ENCODE data around the gene FKBP2.

FKBP2 gene

DNA sequence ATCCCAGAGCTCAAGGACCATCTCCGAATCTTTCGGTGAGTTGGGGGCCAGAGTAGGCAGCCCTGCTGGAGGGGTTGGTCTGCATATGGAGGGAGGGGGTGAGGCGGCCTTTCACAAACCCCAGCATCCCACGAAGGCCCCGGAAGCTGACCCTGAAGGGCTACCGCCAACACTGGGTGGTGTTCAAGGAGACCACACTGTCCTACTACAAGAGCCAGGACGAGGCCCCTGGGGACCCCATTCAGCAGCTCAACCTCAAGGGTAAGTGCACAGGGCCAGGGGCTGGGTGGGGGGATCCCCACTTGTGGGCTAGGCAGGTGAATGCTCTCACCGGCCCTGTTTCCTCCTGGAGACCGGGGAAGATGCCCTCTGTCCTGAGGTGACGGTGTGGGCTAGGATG is 21.1 kb upstream of the FKBP2 start:
- no peak for DNase-seq (ENCODE audit: low spot score)

DNA sequence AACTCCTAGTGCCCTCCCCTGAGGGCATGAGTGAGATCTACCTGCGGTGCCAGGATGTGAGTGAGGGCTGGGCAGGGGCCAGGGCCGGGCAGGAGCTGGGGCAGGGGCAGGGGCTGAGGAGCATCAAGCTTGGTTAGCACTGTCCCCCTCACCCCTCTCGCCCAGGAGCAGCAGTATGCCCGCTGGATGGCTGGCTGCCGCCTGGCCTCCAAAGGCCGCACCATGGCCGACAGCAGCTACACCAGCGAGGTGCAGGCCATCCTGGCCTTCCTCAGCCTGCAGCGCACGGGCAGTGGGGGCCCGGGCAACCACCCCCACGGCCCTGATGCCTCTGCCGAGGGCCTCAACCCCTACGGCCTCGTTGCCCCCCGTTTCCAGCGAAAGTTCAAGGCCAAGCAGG is 20.6 kb upstream of the FKBP2 start:
- no peak for DNase-seq (ENCODE audit: low spot score)

DNA sequence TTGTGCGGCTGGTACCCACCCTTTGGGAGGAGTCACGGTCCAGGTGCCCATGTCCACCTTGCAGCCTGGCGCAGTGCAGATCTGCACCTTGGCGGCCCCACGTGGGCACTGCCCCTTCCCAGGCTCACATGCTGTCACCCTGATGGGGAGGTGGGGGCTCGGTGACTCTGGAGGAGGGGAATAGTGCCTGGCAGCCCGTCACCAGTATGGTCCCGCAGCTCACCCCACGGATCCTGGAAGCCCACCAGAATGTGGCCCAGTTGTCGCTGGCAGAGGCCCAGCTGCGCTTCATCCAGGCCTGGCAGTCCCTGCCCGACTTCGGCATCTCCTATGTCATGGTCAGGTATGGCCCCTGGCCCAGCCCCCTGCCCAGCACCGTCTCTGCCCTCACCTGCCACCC is 20.1 kb upstream of the FKBP2 start:
- DNase-seq (ENCODE audit: low spot score), result no peak

DNA sequence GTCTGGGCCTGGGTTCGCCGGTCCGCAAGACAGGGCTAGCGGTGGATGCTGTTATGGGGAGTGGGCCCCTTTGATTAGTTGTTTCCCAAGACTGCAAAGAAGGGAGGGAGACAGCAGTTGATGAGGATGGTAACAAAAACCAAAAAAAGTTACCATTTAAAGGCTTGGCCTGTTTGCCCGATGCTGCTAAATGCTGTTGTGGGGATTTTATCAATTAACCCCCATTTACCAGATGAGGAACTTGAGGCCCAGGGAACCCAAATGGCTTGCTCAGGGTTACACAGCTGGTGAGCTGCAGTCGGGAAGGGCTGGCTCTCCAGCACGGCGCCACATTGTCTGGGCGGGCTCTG is 18.3 kb upstream of the FKBP2 start:
- DNase-seq (ENCODE audit: low spot score), result no peak

DNA sequence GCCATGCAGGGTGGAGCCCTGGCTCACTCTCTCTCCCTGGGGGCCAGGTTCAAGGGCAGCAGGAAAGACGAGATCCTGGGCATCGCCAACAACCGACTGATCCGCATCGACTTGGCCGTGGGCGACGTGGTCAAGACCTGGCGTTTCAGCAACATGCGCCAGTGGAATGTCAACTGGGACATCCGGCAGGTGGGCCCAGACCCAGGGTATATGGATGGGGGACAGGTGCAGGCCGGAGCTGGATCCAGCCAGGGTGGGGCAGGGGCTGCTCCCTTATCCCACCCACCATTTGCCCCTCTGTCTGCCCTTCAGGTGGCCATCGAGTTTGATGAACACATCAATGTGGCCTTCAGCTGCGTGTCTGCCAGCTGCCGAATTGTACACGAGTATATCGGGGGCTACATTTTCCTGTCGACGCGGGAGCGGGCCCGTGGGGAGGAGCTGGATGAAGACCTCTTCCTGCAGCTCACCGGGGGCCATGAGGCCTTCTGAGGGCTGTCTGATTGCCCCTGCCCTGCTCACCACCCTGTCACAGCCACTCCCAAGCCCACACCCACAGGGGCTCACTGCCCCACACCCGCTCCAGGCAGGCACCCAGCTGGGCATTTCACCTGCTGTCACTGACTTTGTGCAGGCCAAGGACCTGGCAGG is 17.8 kb upstream of the FKBP2 start:
- DNase-seq (ENCODE audit: low spot score), result no peak

DNA sequence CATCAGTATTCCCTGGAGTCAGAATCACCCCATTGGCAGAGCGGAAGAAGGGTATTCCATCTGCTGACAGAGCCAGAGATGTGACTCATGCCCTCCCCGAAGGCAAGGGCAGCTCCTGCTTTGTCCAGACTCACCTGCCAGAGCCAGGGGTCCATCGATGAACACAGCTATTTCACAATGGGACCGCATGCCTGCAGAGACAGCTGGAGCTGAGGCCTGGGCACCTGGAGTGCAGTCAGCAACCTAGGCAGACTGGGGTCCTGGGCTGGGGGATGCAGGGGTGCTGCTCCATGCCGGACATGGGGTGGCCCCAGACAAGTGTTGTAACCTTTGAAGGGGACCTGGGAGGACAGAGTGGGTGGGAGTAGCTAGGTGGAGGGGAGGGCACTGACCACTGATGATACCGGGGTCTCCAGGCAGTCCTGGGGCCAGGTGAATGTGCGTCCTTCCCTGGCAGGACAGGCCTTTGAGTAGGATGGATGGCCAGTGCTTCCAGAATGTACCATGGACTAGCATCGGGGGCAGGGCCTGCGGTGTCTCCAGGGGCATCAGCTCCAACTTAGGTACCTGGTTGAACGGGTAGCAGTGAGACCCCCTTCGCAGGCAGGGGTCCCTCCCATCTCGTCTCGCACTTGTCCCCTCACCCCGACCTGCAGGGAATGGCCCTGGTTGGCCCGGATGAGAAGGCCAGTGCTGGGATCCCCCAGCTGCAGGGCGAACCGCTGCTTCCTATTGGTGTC is 16.6 kb upstream of the FKBP2 start:
- DNase-seq (ENCODE audit: low spot score), result no peak

DNA sequence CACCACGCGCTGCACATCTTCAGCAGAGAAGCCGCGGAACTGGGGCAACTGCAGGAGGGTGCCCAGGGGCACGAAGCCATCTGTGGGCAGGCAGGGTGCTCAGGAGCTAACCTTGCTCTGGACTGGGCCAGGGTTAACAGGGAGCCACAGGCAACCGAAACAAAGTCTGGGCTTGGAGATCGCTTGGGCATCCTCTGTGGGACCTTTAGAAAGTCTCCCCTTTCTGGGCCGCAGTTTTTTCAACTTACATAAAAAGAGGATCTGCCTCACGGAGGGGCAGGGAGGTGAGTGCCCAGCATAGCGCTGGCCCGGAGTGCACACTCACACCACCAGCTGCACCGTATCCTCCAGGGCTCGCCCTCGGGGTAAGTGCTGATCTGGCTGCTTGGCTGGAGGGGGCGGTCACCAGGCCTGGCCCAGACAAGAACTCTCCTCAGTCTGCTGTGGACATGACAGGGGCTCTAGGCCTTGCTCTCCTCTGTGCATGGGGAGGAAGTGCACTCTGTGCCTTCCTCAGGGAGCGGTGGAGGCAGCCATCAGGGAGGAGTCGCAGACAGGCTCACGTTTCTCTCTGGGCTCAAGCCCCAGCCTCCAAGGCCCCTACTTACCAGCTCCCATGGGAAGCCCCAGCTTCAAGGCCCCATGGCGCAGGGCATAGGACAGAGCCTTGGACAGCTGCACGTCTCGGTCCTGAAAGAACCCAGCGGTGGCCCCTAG is 15.8 kb upstream of the FKBP2 start:
- no peak for DNase-seq (ENCODE audit: low spot score)

DNA sequence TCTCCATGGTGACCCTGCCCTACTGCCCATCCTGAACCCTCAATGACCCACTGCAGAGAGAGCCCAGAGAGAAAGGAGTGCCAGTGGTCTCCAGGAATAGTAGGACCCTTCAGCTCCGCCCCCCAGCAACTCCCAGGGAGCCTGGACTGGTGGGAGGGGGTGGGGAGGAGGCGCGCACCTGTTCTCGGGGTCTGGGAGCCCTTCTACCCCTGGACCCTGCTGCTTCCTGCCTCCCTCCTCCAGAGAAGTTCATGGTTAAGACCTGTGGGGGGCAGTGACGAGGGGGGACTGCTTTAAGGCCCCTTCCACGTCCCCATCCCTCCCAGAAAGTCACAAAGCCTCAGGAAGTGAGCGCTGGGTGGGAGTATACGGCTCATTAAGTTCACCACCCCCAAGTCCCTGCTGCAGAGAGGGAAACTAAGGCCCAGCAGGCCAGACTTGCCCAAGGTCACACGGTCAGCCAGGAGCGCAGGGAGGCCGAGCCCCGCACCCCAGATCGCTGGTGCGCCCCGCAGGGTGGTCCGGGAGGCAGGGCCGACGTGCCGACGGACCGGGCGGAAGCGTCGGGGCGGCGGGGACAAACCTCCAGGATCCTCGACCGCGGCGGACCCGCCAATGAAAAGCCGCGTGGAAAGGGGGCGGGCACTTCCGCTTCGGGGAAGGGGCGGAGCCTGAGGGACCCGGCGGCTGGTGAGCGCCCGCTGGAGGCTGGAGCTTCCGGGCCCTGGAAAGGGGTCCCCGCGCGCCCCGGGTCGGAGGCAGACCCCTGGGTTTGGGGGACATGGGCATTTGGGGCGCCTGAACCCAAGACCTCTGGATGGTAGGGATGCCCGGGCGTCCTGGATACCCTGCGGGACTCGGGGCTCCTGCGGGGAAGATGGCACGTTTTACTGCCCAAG is 15.0 kb upstream of the FKBP2 start, which contains the start of the genes NUDT22 and TRPT1:
Gene NUDT22, plus strand, starts transcription at position 667 of the 899 bp plus-strand sequence. CDS start 379 bp downstream, outside the sequence.
Gene TRPT1, minus strand, starts transcription at position 579 of the 899 bp plus-strand sequence. Its CDS starts 326 bp downstream, at position 253.
- peak; percentile 95 for DNase-seq (ENCODE audit: low spot score)

DNA sequence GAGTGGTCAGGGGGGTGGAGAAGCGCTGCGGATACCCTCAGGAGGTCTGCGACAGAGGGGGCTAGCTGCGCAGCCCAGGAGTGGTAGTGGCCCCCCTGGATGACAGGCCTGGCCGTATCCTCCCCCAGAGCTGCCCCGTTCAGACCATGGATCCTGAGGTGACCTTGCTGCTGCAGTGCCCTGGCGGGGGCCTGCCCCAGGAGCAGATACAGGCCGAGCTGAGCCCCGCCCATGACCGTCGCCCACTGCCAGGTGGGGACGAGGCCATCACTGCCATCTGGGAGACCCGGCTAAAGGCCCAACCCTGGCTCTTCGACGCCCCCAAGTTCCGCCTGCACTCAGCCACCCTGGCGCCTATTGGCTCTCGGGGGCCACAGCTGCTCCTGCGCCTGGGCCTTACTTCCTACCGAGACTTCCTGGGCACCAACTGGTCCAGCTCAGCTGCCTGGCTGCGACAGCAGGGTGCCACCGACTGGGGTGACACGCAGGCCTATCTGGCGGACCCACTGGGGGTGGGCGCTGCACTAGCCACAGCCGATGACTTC is 14.3 kb upstream of the FKBP2 start:
- peak; percentile 43 for DNase-seq (ENCODE audit: low spot score)

DNA sequence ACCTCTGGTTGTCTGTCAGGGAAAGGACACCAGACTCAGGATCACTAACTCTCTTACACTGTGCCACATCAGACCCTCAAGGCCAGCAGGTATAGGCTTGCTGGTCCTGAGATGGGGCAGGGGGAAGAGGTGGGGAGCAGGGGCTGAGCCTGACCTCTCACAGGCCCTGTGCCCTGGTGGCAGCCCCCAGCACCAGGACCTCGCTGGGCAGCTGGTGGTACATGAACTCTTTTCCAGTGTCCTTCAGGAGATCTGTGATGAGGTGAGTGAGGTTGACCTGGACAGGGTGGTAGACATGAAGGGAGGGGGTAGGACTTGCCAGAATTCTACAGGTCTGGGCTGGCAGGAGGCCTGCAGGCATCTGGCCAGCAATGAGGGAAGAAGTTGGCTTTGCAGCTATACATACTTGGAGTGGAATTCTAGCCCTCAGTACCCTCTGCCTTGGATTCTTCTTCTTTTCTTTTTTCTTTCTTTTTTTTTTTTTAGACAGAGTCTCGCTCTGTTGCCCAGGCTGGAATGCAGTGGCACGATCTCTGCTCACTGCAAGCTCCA is 13.4 kb upstream of the FKBP2 start:
- no peak for DNase-seq (ENCODE audit: low spot score)

DNA sequence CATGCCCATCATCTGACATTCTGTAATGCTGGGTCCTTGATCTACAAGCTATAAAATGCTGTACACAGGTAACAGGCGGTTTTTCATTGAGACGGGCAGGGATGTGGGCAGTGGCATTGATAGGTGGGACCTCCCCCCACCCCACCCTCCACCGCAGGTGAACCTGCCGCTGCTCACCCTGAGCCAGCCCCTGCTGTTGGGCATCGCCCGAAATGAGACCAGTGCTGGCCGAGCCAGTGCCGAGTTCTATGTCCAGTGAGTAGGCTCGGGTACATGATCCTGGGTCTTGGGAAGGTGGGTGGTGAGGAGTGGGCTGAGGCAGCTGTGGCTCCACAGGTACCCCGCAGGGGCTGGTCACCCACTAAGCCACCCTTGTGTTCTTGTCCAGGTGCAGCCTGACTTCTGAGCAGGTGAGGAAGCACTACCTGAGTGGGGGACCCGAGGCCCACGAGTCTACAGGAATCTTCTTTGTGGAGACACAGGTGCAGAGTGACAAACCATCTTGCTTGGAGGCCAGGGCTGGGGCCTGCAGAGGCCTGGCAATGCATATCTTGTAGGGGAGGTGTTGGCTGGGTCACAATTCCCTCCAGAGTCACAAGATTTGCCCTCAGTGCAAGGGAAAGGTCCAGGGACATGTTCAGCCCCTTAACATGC is 11.7 kb upstream of the FKBP2 start:
- DNase-seq (ENCODE audit: low spot score), result no peak

DNA sequence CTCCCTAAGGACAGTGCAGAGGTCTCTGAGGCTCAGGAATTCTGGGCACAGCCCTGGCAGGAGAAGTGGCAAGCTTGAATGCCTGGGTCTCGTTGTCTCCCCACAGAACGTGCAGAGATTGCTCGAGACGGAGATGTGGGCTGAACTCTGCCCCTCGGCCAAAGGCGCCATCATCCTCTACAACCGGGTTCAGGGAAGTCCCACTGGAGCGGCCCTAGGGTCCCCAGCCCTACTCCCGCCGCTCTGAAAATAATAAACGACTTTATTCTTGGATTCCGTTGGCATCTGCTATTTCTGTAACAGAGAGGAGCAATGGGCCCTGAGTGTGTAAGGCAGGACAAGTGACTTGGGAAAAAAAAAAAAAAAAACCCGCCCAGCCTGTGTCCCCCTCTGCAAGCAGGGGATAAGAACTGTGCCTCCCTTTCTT is 11.1 kb upstream of the FKBP2 start:
- no peak for DNase-seq (ENCODE audit: low spot score)

DNA sequence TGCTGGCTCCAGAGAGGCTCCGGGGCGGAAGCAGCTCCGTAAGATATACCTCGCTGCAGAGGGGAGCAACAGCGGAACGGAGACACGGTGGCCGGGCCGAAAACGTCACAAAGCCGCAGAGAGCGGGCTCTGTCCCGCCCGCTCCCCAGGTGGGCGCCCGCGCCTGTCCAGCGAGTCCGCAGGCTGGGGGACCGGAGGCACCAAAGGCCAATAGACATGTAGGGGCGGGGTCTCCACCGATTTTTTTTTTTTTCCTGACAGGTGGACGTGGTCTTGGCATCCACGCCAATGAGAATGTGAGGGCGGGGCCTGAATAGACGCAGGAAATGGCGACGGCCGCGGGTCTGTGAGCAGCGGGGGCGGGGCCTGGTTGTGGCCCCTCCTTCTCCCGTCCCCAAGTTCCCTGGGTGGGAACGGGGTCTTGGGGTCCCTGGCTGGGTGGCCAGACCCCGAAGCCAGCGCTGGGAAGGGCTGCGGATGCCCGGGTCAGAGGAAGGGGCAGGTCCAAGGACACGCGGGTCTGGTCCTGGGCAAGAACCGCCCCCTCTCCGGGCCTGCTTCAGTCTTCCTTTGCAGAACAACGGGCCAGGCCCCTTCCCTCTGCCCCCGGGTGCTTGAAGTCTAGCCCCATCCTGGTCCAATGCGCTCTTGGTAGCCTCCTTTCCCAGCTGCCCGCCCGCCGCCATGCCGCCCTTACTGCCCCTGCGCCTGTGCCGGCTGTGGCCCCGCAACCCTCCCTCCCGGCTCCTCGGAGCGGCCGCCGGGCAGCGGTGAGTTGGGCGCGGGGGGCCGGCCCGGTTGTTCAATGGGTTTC is 10.5 kb upstream of the FKBP2 start, which contains the start of gene DNAJC4:
Gene DNAJC4, plus strand, starts transcription at position 378 of the 814 bp plus-strand sequence. Its CDS starts 307 bp downstream, at position 685.
- DNase-seq (ENCODE audit: low spot score), result peak; percentile 81

DNA sequence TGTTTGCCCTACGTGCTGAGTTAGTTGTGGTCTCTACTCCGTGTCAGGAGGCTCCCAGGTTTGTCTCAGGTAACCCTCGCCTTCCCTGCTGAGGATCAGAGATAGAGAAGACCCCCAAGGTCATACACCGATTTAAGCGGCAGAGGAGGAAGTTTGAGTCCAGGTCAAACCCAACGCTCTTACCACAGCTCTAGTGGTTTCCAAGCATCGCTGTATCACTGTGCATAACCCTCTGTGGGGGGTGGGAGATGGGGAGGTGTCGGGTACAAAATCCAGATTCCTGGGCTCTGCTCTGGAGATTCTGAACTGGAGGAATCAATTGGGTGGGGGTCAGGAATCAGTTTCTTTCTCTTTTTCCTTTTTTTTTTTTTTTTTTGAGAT is 9.9 kb upstream of the FKBP2 start:
- no peak for DNase-seq (ENCODE audit: low spot score)

DNA sequence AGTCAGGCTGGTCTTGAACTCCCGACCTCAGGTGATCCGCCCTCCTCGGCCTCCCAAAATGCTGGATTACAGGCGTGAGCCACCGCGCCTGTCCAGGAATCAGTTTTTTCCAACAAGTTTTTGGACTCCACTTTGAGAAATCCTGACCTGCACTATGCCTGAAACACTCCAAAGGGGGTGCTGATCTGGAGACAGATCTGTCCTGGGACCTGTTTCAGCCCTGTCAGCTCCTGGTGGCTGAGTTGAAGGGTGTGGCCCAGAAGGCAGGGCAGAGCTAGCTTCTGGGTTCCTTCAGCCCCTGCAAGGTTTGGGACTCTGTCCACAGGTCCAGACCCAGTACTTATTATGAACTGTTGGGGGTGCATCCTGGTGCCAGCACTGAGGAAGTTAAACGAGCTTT is 9.3 kb upstream of the FKBP2 start:
- no peak for DNase-seq (ENCODE audit: low spot score)

DNA sequence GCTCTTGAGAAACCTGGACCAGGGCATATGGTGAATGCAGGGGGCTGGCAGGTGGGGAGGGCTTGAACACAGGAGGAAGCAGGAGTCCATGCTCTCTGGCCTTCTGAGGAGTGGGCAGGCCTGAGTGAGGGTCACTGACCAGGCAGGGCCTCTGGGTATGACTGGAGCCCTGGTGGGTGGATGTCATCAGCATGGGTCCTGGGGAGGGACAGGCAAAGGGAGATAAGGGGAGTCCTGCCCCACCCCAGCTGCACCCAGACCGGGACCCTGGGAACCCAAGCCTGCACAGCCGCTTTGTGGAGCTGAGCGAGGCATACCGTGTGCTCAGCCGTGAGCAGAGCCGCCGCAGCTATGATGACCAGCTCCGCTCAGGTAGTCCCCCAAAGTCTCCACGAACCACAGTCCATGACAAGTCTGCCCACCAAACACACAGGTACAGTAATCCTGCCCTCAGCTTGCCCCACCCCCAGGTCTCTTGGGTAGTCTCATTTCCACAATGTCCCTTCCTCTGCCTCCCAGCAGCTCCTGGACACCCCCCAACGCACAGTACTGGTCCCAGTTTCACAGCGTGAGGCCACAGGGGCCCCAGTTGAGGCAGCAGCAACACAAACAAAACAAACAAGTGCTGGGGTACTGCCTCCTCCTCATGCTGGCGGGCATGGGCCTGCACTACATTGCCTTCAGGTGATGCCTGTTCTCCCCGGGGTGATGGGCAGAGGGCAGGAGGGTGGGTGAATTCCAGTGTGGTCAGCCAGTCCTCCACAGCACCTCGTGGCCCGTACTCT is 8.5 kb upstream of the FKBP2 start:
- DNase-seq (ENCODE audit: low spot score), result no peak

DNA sequence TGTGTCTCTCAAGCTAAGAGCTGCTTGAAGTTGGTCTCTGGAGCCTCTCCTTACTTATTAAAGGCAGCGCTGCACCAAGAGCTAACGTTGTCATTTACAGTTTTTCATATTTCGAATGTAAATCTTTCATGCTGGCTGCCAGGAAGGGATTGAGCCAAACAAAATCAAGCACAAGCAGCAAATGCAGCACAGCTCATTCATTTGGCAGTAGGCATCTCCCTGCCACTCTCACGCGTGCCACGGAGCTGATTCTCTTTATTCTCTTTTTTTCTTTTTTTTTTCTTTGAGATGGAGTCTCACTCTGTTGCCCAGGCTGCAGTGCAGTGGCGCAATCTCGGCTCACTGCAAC is 8.0 kb upstream of the FKBP2 start:
- no peak for DNase-seq (ENCODE audit: low spot score)

DNA sequence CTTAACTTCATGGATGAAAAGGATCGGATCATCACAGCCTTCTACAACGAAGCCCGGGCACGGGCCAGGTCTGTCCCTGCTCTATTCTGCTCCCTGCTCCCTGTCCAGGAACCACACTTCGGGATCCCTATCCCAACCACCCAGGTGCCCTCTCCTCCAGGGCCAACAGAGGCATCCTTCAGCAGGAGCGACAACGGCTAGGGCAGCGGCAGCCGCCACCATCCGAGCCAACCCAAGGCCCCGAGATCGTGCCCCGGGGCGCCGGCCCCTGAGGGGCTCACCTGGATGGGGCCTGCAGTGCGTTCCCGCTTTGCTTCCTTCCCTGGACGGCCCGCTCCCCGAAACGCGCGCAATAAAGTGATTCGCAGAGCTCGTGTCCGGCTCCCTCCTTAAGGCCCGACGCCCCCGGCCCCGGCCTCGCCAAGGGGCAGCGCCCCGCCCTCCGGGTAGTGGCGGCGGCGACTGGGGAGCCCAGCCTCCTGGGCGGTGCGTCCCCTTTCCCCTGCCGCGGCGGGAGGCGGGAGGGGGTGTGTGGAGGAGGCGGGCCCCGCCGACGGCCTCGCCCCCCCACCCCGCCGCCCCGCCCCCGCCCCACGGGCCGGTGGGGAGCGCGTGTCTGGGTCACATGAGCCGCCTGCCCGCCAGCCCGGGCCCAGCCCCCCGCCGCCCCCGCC is 6.8 kb upstream of the FKBP2 start, which contains the start of gene VEGFB:
Gene VEGFB, plus strand, starts transcription at position 672 of the 674 bp plus-strand sequence. CDS start 250 bp downstream, outside the sequence.
- peak; percentile 69 for DNase-seq (ENCODE audit: low spot score)

Measured in hepatic stellate cell (primary cell).